Natural killer cell (primary cell): ENCODE measurements around the gene HSH2D. TPM values are rescaled to one million over a fixed set of nuclear protein-coding genes. Genes with fewer than 3 reads are reported as not detected.

Experiments
- ATAC-seq, 3 donors: fragments of 150-1000 bp in 2 of 3; fragments of 200-7000 bp in 1 of 3; cut with Tn5 transposase; 1 replicate in 1 of 3; 2 replicates in 2 of 3; pipeline ENCODE4 v1.10.0; 2021; ENCODE audit warnings: mild to moderate bottlenecking in 2 of 3, moderate library complexity in 2 of 3
- DNase-seq, 2 donors: peaks; one replicate each; pipeline versions ENCODE4 v3.0.0 to v3.0.0-alpha.2; 2013 to 2021; ENCODE audit warnings: mixed read lengths in 1 of 2
- H3K27ac ChIP-seq: one replicate; pipeline ENCODE4 v1.5.1; 2013; ENCODE audit warnings: mild to moderate bottlenecking, low read length
- H3K27me3 ChIP-seq: one replicate; pipeline ENCODE4 v1.6.1; 2013; ENCODE audit warnings: low read length; ENCODE audit not compliant: control insufficient read depth, insufficient read depth
- H3K36me3 ChIP-seq: one replicate; pipeline ENCODE4 v1.6.1; 2013; ENCODE audit warnings: low read length; ENCODE audit not compliant: control insufficient read depth, insufficient read depth
- H3K4me1 ChIP-seq: one replicate; pipeline ENCODE4 v1.6.1; 2013; ENCODE audit warnings: low read length; ENCODE audit not compliant: control insufficient read depth, insufficient read depth
- H3K4me3 ChIP-seq: one replicate; pipeline ENCODE4 v1.5.1; 2013; ENCODE audit warnings: low read length
- H3K9me3 ChIP-seq: one replicate; pipeline ENCODE4 v1.6.1; 2013; ENCODE audit warnings: low read length; ENCODE audit not compliant: control insufficient read depth, insufficient read depth
- H3K27ac Mint-ChIP-seq, 2 donors: one replicate each; pipeline ENCODE4 v1.8.0; 2022; ENCODE audit warnings: mild to moderate bottlenecking in 2 of 2, mixed read lengths in 2 of 2, moderate library complexity in 1 of 2
- H3K27me3 Mint-ChIP-seq, 2 donors: one replicate each; pipeline ENCODE4 v1.8.0; 2022; ENCODE audit warnings: low read depth in 2 of 2, mixed read lengths in 2 of 2
- H3K36me3 Mint-ChIP-seq: one replicate; pipeline ENCODE4 v1.8.0; 2022; ENCODE audit warnings: mixed read lengths
- H3K4me1 Mint-ChIP-seq, 2 donors: one replicate each; pipeline ENCODE4 v1.8.0; 2022; ENCODE audit warnings: mixed read lengths in 2 of 2
- H3K4me3 Mint-ChIP-seq: one replicate; pipeline ENCODE4 v1.8.0; 2022; ENCODE audit warnings: mild to moderate bottlenecking, moderate library complexity, mixed read lengths
- H3K9me3 Mint-ChIP-seq, 2 donors: one replicate each; pipeline ENCODE4 v1.8.0; 2022; ENCODE audit warnings: mixed read lengths in 2 of 2
- CTCF ChIP-seq: fragments of 200-600 bp; IDR thresholded peaks from one replicate; pipeline ENCODE4 v1.8.0; 2022; ENCODE audit warnings: antibody characterized with exemption
- WGBS: methylation state at CpG from one replicate; pipeline ENCODE4 v1.1.7; 2013; ENCODE audit warnings: missing lambda C conversion rate; ENCODE audit not compliant: insufficient coverage; 5-methylcytosine and 5-hydroxymethylcytosine counted together
- intact Hi-C: fragments of 100-400 bp; cut with micrococcal nuclease; formaldehyde crosslinking; loops from one replicate; pipeline ENCODE4 v1.14.2; 2022
- total RNA-seq, 4 donors: library from RNA; stranded (reverse); fragments of 120-200 nt in 1 of 4; gene quantifications; one replicate each; pipeline versions ENCODE4 v1.2.3 to v1.2.4, GENCODE V29; 2013 to 2022

Gene HSH2D
- 100 to 1,000 TPM; 203 to 319 (median 278) TPM for total RNA-seq
- 151 TPM for total RNA-seq (2013)

DNA sequence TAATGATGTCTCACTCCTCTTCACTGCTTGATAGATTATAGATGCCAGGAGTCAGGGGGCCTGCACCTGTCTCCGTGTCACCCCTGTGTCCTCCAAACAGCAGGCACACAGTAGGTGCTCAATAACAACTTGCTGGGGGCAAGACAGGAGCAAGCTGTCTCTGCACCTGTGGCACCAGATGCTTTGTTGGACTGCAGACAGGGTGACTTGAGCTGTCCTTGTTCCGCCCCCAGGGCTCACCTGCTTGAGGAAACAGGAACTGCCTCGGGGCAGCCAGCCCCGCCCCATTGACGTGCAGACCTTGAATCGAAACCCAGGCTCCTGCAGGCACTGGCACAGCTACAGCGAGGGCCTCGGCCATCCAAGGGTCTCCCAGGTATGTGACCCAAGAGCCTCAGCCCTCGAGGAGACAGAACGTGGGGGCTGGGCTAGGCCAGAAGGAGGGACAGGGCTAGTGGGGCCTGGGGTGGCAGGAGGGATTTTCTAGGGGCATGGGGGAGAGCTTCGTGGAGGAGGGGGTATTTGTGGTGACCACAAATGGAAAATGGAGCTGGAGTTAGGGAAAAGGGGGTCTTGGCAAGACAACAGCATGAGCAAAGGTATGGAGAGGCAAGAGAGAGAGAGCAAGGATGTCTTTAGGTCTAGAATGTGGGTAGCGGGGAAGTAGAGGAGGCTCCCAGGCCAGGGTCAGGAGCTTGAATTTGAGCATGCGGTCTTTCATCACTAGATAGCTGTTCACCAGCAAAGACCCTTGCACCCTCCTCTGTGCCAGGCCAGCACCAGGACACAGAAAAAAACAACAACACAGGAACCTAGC is at the start of gene HSH2D:
Gene HSH2D (plus strand): TSS at position 287 of the 817 bp plus-strand sequence. CDS start 5,066 bp downstream, outside the sequence.
- Histone ChIP-seq H3K27ac (peak within 1 kb of the TSS; percentile 82), H3K4me1 (peaks cover 99% of the 10 kb centered on the region), H3K36me3 (peaks cover 7% of the 10 kb centered on the region), H3K27me3 (no peaks in the 10 kb centered on the region), H3K9me3 (no peaks in the 10 kb centered on the region), H3K4me3 (peak within 1 kb of the TSS; percentile 71)
- intact Hi-C loops, result loop anchor here (5.0 kb wide), 2 partner anchors 39 to 294 kb away; no protein-coding TSS in a partner anchor
- Mint-ChIP-seq H3K27me3 (no peaks in the 10 kb centered on the region), H3K9me3 (no peaks in the 10 kb centered on the region), H3K4me1 (peaks cover 62 to 64% of the 10 kb centered on the region in 2 donors), H3K36me3 (no peaks in the 10 kb centered on the region), H3K27ac (peak within 1 kb of the TSS; percentile 99), H3K4me3 (peak within 1 kb of the TSS; percentile 99)
- under 1% methylated on average over 13 of the region's 13 CpGs for WGBS
- peak; percentile 68 to 84 (median 69) for ATAC-seq
- peak; percentile 73 to 89 for DNase-seq
- TF ChIP-seq CTCF, result no peak

DNA sequence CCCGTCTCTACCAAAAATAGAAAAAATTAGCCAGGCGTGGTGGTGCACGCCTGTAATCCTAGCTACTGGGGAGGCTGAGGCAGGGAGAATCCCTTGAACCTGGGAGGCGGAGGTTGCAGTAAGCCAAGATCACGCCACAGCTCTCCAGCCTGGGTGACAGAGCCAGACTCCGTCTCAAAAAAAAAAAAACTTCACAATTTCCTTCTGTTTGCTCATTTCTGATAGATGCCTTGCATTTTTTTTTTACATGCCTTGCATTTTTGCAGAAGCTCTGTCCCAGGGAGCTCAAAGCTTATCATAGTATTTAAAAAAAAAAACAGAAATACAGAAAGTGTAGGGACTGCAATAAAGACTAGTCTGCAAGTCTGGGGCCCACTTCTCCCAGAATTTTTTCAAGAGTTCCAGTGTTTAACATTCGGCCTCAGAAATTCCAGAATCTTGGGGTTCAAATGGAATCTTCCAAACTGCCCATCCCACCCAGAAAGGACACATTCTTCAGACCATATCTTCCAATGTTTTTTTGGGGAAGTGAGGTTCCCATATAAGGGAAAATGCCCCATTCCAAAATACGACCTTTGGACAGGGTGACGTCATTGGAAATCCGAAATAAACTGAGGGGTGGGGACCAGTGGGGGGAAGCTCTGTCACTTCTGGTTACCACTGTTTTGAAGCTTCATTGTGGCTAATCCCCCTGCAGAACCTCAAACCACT is 49.0 kb upstream of the HSH2D start:
- peaks cover 14 to 37% of the 10 kb centered on the region in 2 donors for H3K4me1 Mint-ChIP-seq
- H3K9me3 ChIP-seq, result no peaks in the 10 kb centered on the region
- WGBS, result 81% methylated on average over 10 of the region's 10 CpGs
- no peak for DNase-seq
- no peak for TF ChIP-seq CTCF
- no peaks in the 10 kb centered on the region for H3K9me3 Mint-ChIP-seq
- peaks cover 28% of the 10 kb centered on the region for H3K36me3 Mint-ChIP-seq
- ATAC-seq, result no peak
- H3K36me3 ChIP-seq, result peaks cover 91% of the 10 kb centered on the region
- intact Hi-C loops, result no loop called here
- no peak overlapping the region for H3K4me3 Mint-ChIP-seq
- H3K4me3 ChIP-seq, result no peak overlapping the region
- no peaks in the 10 kb centered on the region for H3K27me3 ChIP-seq
- no peaks in the 10 kb centered on the region for H3K27me3 Mint-ChIP-seq
- peaks cover 5% of the 10 kb centered on the region for H3K4me1 ChIP-seq
- H3K27ac Mint-ChIP-seq, result peak overlapping the region; percentile 78 to 86
- no peak overlapping the region for H3K27ac ChIP-seq

DNA sequence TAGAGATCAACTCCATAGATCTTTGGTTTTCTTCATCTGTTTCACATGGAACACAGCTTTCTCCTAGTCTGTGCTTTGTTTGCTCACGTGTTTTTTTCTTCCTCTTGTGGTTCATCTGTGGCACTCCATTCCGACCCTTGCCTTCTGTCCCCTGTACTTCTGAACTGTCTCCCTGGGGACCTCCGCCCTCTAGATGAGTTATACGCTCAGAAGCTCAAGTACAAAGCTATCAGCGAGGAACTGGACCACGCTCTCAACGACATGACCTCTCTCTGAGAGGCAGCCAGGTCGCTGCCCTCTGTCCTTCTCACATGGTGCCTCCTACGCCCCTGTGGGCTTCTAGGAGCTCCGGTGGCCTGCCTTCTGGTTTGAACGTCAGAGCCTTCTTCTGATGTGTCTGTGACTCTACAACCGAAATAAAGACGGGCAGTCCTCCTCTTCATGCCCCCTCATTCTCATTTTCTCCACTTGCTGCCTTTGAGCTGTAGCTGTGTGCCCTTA is 48.4 kb upstream of the HSH2D start:
- H3K36me3 Mint-ChIP-seq, result peaks cover 28% of the 10 kb centered on the region
- intact Hi-C loops, result no loop called here
- peak in 1 of 2 donors; percentile 36 for DNase-seq
- Histone ChIP-seq H3K36me3 (peaks cover 91% of the 10 kb centered on the region), H3K4me3 (no peak overlapping the region), H3K9me3 (no peaks in the 10 kb centered on the region), H3K4me1 (peaks cover 5% of the 10 kb centered on the region), H3K27me3 (no peaks in the 10 kb centered on the region), H3K27ac (peak overlapping the region; percentile 4)
- no peaks in the 10 kb centered on the region for H3K27me3 Mint-ChIP-seq
- no peak for TF ChIP-seq CTCF
- peaks cover 19 to 34% of the 10 kb centered on the region in 2 donors for H3K4me1 Mint-ChIP-seq
- peak in 1 of 3 donors; percentile 43 for ATAC-seq
- H3K27ac Mint-ChIP-seq, result peak overlapping the region; percentile 78 to 86
- 46% methylated on average over 13 of the region's 13 CpGs for WGBS
- no peaks in the 10 kb centered on the region for H3K9me3 Mint-ChIP-seq
- H3K4me3 Mint-ChIP-seq, result no peak overlapping the region
